ENCODE data around the gene LRRC8C. TPM values are rescaled to one million over a fixed set of nuclear protein-coding genes. Genes with fewer than 3 reads are reported as not detected.
"Not testable (repeated sequence)": the region's sequence is repeated elsewhere in the genome, so short reads cannot be mapped to it uniquely, and the experiment has no call there.

LRRC8C gene
- total RNA-seq, 2 donors from 2014 or later: 8.4 to 14.4 TPM

DNA sequence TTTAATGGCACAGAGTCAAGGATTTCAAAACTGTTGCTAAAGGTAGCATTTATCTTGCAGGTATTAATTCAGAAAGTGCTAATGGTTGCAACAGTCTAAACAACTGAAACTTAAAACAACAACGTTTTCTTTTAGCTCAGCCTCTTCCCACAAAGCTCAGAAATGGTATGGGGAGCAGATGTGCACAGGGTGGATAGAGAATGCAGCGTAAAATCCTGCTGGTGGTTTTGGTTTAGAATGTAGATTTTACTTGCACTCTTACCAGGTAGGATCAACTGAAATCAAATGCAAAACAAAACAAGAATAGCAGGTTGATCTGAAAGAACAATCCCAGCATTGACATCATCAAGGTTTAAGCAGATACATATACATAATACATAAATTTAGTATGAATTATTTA is 3.8 kb upstream of the LRRC8C start:
- intact Hi-C loops (cut with DNase I): no loop called here
- ATAC-seq: no peak
- DNase-seq: no peak

DNA sequence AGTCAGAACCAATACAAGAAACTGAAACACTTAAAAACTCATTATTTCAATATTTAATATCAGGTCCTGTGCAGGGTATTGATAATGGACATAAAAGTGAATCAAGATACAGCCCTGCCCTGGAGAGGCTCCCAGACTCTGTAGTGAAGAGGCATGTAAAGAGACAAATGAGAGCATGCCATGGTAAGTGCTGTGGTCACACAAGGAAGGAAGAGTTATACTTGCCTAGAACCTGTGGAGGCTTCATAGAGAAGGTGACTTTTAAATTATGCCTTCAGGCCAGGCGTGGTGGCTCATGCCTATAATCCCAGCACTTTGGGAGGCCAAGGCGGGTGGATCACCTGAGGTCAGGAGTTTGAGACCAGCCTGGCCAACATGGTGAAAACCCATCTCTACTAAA is 3.3 kb upstream of the LRRC8C start:
- ATAC-seq; DNase-seq; intact Hi-C loops (cut with DNase I): not testable (repeated sequence)

DNA sequence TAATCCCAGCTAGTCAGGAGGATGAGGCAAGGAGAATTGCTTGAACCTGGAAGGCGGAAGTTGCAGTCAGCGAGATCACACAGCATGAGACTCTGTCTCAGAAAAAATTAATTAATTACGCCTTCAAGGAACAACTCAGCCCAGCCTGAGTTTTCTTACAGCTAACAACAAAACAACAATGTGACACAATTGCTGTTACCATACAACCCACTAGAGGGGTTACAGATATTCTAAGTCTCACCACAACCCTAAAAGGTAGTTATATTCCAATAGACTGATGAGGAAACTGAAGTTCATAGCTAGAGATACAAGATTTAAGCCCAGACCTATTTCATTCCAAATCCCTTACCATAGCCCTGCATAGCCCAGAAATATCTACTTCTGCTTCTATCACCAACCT is 2.9 kb upstream of the LRRC8C start:
- no peak for ATAC-seq
- intact Hi-C loops (cut with DNase I): loop anchor here in 1 of 2 donors (5.0 to 10.0 kb wide), 2 partner anchors 65 to 132 kb away; no protein-coding TSS in a partner anchor
- DNase-seq: no peak

DNA sequence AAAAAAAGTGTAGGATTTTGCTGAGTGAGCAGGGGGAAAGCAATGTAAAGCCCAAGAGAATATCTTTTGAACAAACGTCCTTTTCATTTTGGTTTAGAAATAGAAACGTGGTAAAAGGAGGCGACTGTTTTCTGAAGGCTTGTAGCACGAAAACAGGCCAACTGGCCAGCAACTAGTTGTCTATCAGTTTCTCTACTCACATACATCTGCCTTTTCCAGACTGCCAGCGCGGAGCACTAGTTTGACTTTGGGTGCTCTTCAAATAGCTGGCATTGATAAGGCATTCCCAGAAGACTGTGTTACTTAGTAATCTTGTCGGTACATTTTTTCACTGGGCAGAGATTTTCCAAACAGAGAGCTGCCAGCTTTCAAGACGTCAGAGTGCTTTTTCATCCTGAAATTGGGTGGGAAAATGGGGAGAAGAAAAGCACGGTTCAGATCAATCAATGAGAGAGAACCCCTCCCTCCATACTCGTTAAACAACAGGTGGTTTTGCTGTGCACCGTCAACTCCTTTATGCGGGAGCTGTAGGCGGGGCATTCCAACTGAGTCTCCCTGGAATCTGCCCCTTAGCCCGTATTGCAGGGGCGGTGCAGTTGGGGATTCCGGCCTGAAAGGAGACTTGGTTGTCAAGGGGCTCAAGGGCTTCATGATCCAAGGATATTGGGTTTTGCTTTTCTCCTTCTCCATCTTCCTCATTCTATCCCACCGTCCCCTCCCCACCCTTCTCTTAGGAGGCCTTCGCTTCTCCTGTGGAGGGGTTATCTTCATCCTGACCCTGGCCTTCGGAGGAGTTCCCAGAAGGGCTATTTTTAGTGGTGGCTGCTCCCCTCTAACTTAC is 884 bp upstream of the LRRC8C start:
- ATAC-seq: peak; percentile 1 to 2
- intact Hi-C loops (cut with DNase I): loop anchor here (1.0 to 10.0 kb wide), 5 partner anchors 23 to 131 kb away; no protein-coding TSS in a partner anchor

DNA sequence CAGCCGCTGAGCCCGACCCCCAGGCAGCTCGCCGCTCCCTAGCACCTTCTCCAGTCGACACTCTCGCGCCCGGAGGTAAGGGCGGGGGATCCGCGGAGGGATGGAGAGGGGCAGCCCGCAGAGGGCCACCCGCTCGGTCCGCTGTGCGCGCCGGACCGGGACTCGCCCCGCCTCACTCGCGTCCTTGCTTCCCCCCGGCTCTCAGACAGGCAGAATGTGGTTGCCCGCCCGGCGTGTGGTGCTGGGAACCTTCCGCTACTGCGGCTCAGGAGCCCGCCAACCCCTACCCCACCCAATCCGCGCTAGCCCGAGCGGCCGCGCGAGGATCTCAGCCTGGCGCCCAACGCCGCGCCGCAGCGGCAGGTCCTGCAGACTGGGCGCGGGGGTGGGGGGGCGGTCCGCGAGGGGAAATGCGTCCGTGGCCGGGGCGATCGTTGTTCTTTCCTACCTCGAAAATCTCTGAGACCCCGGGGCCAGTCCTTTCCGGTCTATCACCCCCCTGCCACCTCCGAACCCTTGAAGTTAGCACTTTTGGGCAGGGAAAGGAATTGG is 404 bp downstream of the LRRC8C start:
- DNase-seq (peak; percentile 71), ATAC-seq (peak; percentile 76 to 80)
- intact Hi-C loops (cut with DNase I): loop anchor here (2.0 to 10.0 kb wide), 4 partner anchors 61 to 129 kb away; no protein-coding TSS in a partner anchor

More for the DNA sequence above, 884 bp upstream of the LRRC8C start:
- DNase-seq: peak; percentile 35

DNA sequence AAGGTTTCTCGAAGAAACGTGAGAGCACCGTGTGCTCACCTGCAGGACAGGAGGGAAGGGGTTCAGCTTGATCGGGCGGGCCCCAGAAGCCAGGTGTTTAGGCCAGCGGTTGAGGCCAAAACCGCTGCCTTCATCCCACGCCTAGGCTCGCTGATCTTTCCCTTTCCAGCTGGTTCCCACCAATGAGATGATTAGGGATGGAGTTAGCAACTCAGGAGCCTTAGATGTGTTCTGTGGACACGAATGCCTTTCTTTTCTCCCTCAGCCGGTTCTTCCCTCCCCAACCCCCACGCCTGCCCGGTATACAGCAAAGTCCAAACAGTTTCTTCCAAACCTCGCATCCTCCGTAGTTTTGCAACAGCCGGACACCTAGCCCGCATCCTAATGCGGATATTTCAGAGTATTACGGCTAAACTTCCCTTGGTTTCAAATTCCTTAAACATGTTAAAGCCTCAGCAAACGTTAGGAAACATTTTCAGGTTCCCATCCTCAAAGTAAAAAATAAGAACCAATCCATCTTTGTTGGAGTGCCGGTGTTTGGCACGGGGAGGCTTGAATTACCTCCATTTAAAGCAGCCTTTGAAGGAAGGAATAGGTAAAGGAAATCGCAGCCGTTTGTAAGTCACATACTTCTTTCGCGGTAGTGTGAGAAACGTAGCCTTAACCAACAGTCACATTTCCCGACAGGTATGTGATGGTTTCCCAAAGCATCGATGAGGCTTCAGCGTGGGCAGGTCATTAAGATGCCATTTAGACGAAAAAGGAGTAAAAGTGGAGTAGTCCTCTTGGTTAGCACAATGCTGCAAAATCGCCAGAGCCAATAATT is 1.1 kb downstream of the LRRC8C start:
- DNase-seq: peak; percentile 20
- peak in 1 of 2 donors; percentile 25 for ATAC-seq
- intact Hi-C loops (cut with DNase I): loop anchor here (2.0 to 10.0 kb wide), 4 partner anchors 61 to 129 kb away; no protein-coding TSS in a partner anchor

DNA sequence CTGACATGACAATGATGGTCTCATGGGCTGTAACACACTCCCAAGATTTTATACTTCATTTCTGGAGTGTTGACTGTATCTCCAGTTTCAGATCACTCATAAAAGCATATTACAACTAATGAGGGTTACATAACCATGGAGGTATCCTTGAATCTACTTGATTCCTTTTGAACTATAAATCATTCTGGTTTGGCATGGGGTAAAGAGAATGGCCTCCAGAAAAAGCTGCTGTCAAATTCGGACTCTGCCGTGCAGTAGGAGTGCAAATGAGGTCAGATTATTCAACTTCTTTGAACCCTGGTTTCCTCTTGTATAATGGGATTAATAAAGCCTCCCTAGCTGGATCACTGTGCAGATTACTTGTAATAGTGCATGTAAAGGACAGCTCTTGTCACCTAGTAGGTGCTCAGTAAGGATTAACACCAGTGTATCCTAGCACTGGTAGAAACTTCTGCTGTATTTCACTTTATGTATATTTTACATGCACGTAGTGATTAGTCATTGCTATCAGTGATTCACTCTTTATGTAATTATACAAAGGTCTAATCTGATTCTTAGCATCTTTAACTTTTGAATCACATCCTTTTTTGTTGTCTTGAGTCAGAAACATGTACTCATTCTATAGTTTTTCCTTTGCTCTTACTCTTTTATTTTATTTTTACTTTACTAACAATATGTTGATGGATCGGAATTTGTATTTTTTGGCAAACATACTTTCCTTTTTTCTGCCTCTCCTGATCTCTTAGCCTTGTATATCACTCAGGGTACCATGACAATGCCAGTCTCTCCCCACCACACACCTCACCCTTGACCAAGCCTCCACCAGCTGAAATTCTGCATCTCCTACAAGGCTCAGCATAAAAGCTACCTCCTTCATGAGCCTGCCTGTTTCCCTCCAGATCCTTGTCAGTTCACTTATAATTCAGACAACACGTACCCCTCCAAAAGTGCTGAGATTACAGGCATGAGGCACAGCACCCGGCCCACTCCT is 3.2 kb downstream of the LRRC8C start:
- ATAC-seq: no peak
- intact Hi-C loops (cut with DNase I): loop anchor here in 1 of 2 donors (10.0 kb wide), 1 partner anchor 59 kb away; no protein-coding TSS in a partner anchor

DNA sequence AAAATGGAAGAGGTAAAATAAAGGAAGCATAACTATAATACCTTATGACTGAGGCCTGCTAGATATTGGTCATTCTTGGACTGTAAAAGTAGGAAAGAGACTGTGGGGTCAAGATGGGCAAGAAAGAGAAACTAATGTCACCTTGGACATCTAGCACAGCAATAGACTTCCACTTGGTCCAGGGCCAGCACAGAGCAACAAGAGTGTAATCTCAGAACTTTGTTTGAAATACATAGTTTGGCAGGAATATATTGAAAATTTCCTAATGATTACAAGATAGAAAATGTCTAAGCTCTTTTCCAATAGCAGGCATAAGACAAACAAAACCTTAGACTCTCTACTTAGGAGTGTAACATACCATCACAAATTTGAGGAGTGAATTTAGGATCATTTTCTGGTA is 4.6 kb downstream of the LRRC8C start:
- intact Hi-C loops (cut with DNase I): loop anchor here in 1 of 2 donors (10.0 kb wide), 1 partner anchor 57 kb away; no protein-coding TSS in a partner anchor
- DNase-seq (no peak), ATAC-seq (no peak)

More for the DNA sequence above, 3.2 kb downstream of the LRRC8C start:
- no peak for DNase-seq

DNA sequence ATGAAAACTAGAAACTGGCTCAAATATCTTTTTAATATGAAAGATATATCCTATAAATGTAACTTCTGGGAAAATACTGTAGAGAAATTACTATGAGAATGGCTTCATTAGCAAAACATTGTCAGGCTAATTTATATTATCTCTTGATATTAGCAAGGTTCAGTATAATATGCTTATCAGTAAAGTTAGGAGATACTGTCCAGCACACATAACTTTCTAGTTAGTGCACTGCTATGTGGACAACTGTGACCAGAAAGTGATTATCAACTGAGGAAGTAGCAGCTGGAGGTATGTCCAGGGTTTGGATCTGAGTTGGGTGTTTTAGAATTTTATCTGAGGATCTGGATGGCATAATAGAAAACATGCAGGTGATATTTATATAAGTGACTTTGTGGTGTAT is 7.5 kb downstream of the LRRC8C start:
- ATAC-seq: no peak
- intact Hi-C loops (cut with DNase I): no loop called here

DNA sequence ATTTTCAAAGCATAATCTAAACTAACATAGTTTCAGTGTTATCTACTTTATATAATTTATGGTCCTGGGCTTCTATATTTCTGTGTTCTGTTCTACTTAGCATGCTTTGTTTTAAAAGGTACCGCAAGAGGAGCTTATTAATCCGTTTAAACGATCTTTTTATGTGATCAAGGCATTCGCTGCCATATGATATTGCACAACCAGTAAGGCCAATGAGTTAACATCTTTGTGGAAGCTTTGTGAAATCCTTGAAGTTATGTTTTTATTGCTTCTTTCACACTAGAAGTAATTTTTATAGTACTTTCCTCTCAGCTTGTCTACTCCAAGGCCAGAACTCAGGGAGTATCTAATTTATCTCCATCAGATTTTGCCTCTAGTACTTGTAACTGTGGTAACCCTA is 8.9 kb downstream of the LRRC8C start:
- ATAC-seq (no peak), DNase-seq (no peak)
- intact Hi-C loops (cut with DNase I): no loop called here

More for the DNA sequence above, 7.5 kb downstream of the LRRC8C start:
- DNase-seq: no peak

DNA sequence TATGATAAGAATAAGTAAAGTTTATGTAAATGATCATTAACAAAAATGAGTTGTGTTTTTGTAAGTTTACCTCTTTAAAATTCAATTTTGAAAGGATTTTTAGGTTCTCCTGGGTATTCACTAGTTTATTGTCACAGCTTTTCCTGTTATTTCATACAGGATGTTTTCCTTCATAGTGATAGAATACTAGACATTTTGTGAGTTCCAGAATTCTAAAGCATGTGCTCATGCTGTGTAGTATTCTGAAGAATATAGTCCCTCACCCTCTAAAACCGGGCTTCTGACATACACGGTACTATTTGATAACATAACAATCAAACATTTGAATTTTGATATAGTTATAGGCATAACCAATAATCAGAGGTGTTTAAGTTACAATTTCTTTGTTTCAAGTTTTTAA is 10.7 kb downstream of the LRRC8C start:
- intact Hi-C loops (cut with DNase I): no loop called here
- DNase-seq: no peak
- ATAC-seq: no peak

DNA sequence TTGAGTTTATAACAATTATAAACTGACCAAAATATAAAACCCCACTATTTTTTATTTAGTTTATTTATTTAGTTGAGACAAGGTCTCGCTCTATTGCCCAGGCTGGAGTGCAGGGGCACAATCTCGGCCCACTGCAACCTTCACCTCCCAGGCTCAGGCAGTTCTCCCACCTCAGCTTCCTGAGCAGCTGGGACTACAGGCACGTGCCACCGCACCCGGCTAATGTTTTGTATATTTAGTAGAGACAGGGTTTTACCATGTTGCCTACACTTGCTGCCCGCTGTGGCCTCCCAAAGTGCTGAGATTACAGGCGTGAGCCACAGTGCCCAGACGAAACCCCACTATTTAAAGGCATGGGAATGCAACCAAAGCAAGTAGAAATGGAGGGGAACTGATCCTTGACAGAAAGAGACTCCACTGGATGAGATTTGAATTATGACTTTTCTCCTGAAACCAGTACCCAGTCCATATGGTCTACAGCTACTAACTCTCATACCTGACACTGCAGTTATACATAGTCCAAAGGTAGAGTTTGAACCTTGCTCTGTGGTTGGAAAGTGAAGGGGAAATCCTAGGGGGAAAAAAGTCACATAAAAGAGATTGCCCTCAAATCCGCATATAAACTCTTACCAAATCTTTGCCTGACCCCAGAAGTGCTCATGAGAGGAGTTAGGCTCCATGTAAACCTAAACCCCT is 11.3 kb downstream of the LRRC8C start:
- intact Hi-C loops (cut with DNase I): no loop called here
- ATAC-seq (no peak), DNase-seq (no peak)

DNA sequence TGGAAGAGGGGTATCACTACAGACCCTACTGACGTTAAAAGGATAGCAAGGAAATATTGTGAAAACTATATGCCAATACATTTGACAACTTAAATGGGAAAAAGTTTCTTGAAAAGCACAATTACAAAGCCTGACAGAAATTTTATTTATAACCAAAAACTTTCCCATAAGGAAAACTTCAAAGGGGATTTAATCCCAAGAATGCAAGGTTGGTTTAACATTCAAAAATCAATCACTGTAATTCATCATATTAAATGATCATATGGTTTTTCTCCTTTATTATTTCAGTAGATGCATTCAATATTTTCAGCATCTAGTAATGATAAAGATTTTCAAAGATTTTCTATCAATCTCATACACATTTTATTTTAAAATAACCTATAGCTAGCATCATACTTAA is 13.3 kb downstream of the LRRC8C start:
- DNase-seq: no peak
- intact Hi-C loops (cut with DNase I): no loop called here
- no peak for ATAC-seq

DNA sequence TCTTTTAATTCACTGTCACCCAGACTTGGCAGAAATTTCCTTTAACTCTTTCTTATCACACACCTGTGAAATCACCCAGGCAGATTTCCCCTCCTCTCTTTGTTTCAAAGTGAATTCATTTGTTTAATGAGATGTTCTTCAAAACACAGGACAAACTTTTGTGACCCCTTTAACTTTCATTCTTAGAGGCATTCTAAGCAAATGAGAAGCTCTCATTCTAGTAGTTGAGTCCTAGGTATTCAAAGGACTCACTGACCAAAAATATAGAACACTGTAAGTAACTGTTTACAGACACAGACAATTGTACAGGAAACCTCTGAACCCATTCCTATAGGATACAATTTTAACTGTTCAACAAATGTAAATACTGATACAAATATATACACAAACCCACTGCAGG is 16.9 kb downstream of the LRRC8C start:
- DNase-seq (no peak), ATAC-seq (no peak)
- intact Hi-C loops (cut with DNase I): no loop called here

DNA sequence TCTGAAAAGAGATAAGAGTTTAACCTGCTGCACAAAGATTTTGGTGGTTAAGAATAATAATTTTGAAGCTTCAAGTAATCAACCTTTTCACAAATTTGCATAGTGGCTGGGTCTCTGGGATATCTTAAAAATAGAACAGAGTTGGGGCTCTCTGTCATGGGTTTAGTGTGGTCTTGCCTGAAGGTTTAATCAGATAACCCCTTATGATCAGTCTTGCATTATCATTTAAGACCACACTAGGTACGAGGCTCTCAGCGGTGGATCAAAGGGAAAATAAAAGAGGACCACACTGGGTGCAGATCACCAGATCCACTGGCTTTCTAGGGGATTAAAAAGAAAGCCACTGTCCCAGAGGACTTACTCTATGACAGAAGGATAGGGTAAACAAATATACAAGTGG is 19.5 kb downstream of the LRRC8C start:
- DNase-seq: no peak
- no peak for ATAC-seq
- intact Hi-C loops (cut with DNase I): no loop called here

DNA sequence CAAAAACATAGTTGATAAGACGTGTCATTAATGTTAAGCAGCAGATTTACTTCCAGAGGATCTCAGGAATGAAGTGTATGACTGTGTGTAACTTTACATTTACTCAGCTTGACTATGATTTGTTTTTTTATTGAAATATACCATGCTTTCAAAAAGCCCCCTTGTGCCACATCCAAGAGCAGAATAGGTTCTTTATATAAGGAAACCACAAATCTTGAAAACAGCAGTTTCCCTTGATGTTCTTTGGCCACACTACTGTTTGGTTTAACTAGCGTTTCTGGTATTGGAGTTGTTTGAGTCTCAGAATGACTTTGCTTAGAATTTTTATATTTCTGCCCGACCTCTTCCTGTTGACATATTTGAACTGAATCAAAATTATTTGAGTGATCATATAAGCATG is 25.0 kb downstream of the LRRC8C start:
- ATAC-seq (no peak), DNase-seq (no peak)
- intact Hi-C loops (cut with DNase I): no loop called here

DNA sequence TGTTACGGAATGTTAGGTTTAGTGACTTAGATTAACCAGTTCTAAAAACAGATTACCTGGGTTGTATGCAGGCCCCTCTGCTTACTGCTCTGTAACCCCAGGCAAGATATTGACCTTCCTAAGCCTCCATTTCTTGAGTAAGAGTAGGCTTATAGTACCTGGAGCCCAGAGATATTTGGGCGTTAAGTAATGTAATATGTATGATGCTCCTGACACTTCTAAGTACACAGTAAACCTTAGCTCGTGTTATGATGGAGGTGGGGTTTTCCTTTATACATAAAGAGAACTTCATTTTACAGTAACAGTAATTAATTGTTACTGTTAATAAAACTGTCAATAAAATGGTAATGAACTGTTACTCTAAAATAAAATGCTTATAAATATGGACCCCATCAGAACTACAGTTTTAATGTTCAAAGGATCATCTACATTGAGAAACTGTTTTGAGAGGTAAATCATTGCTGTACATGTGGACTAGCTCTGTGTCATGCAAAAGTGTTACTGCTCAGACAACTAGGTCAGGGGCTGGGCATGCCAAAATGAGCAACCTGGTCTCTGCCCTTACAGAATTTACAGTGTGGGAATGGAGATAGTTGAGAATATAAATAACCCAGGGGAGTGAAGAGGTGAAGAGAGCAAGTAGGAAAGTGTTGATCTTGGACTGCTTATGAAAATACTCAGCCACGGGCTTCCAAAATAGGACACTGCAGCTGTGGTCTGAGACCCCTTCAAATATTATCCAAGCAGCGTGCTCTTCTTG is 26.6 kb downstream of the LRRC8C start:
- DNase-seq: peak; percentile 25
- intact Hi-C loops (cut with DNase I): no loop called here
- peak; percentile 87 to 88 for ATAC-seq
